Measurements from ENCODE around the gene CLIC1.

CLIC1 gene

GRCh38 chr6:31765910-31766794 is 29.8 kb upstream of the CLIC1 start:
- FAIRE-seq (no peak), DNase-seq (ENCODE audit: insufficient read length) (no peak)
- no peak for TF ChIP-seq POLR2A (IDR thresholded peaks at IDR 0.05; ENCODE audit: low read depth, low read length)
- TF ChIP-seq POLR2AphosphoS5 (IDR thresholded peaks at IDR 0.05; ENCODE audit: low read depth, low read length): no peak
- no peak for TF ChIP-seq TAF1 (IDR thresholded peaks at IDR 0.05; ENCODE audit: borderline replicate concordance, low read depth, low read length)

- TF ChIP-seq POLR2AphosphoS5 (IDR thresholded peaks at IDR 0.05; ENCODE audit: low read depth, low read length): no peak
- no peak for TF ChIP-seq TAF1 (IDR thresholded peaks at IDR 0.05; ENCODE audit: borderline replicate concordance, low read depth, low read length)
- no peak for TF ChIP-seq POLR2A (IDR thresholded peaks at IDR 0.05; ENCODE audit: low read depth, low read length)
- DNase-seq (ENCODE audit: insufficient read length) (no peak), FAIRE-seq (no peak)
Measured at GRCh38 chr6:31765559-31765909, 29.2 kb upstream of the CLIC1 start.

GRCh38 chr6:31764198-31764597 is 27.9 kb upstream of the CLIC1 start:
- FAIRE-seq (no peak), DNase-seq (ENCODE audit: insufficient read length) (no peak)
- TF ChIP-seq POLR2A (IDR thresholded peaks at IDR 0.05; ENCODE audit: low read depth, low read length): no peak
- TF ChIP-seq TAF1 (IDR thresholded peaks at IDR 0.05; ENCODE audit: borderline replicate concordance, low read depth, low read length): no peak
- no peak for TF ChIP-seq POLR2AphosphoS5 (IDR thresholded peaks at IDR 0.05; ENCODE audit: low read depth, low read length)

- TF ChIP-seq POLR2AphosphoS5 (IDR thresholded peaks at IDR 0.05; ENCODE audit: low read depth, low read length): no peak
- no peak for TF ChIP-seq POLR2A (IDR thresholded peaks at IDR 0.05; ENCODE audit: low read depth, low read length)
- no peak for TF ChIP-seq TAF1 (IDR thresholded peaks at IDR 0.05; ENCODE audit: borderline replicate concordance, low read depth, low read length)
- DNase-seq (ENCODE audit: insufficient read length) (no peak), FAIRE-seq (no peak)
Measured at GRCh38 chr6:31763619-31763940, 27.2 kb upstream of the CLIC1 start.

GRCh38 chr6:31762878-31763618 is 26.7 kb upstream of the CLIC1 start:
- DNase-seq (ENCODE audit: insufficient read length): no peak
- no peak for FAIRE-seq

GRCh38 chr6:31762356-31762755 is 26.0 kb upstream of the CLIC1 start, which contains the start of gene SAPCD1:
TSS of gene SAPCD1 (plus strand) at chr6:31762656. CDS start at chr6:31763055, 399 bp downstream.
- no peak for FAIRE-seq
- TF ChIP-seq POLR2AphosphoS5 (IDR thresholded peaks at IDR 0.05; ENCODE audit: low read depth, low read length) (no peak), POLR2A (IDR thresholded peaks at IDR 0.05; ENCODE audit: low read depth, low read length) (no peak), TAF1 (IDR thresholded peaks at IDR 0.05; ENCODE audit: borderline replicate concordance, low read depth, low read length) (no peak)
- DNase-seq (ENCODE audit: insufficient read length): no peak

More at GRCh38 chr6:31762878-31763618, 26.7 kb upstream of the CLIC1 start:
- TF ChIP-seq TAF1 (IDR thresholded peaks at IDR 0.05; ENCODE audit: borderline replicate concordance, low read depth, low read length): no peak
- TF ChIP-seq POLR2A (IDR thresholded peaks at IDR 0.05; ENCODE audit: low read depth, low read length): no peak
- no peak for TF ChIP-seq POLR2AphosphoS5 (IDR thresholded peaks at IDR 0.05; ENCODE audit: low read depth, low read length)

- DNase-seq (ENCODE audit: insufficient read length) (no peak), FAIRE-seq (no peak)
- TF ChIP-seq POLR2AphosphoS5 (IDR thresholded peaks at IDR 0.05; ENCODE audit: low read depth, low read length): no peak
- no peak for TF ChIP-seq TAF1 (IDR thresholded peaks at IDR 0.05; ENCODE audit: borderline replicate concordance, low read depth, low read length)
- TF ChIP-seq POLR2A (IDR thresholded peaks at IDR 0.05; ENCODE audit: low read depth, low read length): no peak
Measured at GRCh38 chr6:31761343-31761742, 25.0 kb upstream of the CLIC1 start.

GRCh38 chr6:31760790-31761189 is 24.5 kb upstream of the CLIC1 start:
- FAIRE-seq: no peak
- TF ChIP-seq POLR2A (IDR thresholded peaks at IDR 0.05; ENCODE audit: low read depth, low read length) (no peak), TAF1 (IDR thresholded peaks at IDR 0.05; ENCODE audit: borderline replicate concordance, low read depth, low read length) (no peak), POLR2AphosphoS5 (IDR thresholded peaks at IDR 0.05; ENCODE audit: low read depth, low read length) (no peak)
- no peak for DNase-seq (ENCODE audit: insufficient read length)

- DNase-seq (ENCODE audit: insufficient read length) (no peak), FAIRE-seq (no peak)
- TF ChIP-seq POLR2A (IDR thresholded peaks at IDR 0.05; ENCODE audit: low read depth, low read length) (no peak), POLR2AphosphoS5 (IDR thresholded peaks at IDR 0.05; ENCODE audit: low read depth, low read length) (no peak), TAF1 (IDR thresholded peaks at IDR 0.05; ENCODE audit: borderline replicate concordance, low read depth, low read length) (no peak)
Measured at GRCh38 chr6:31758281-31758680, 22.0 kb upstream of the CLIC1 start.

GRCh38 chr6:31752739-31753319 is 16.5 kb upstream of the CLIC1 start:
- no peak for FAIRE-seq
- no peak for TF ChIP-seq POLR2A (IDR thresholded peaks at IDR 0.05; ENCODE audit: low read depth, low read length)
- TF ChIP-seq TAF1 (IDR thresholded peaks at IDR 0.05; ENCODE audit: borderline replicate concordance, low read depth, low read length): no peak
- no peak for TF ChIP-seq POLR2AphosphoS5 (IDR thresholded peaks at IDR 0.05; ENCODE audit: low read depth, low read length)
- no peak for DNase-seq (ENCODE audit: insufficient read length)

GRCh38 chr6:31750411-31751022 is 14.2 kb upstream of the CLIC1 start:
- FAIRE-seq (no peak), DNase-seq (ENCODE audit: insufficient read length) (no peak)
- TF ChIP-seq POLR2AphosphoS5 (IDR thresholded peaks at IDR 0.05; ENCODE audit: low read depth, low read length) (no peak), POLR2A (IDR thresholded peaks at IDR 0.05; ENCODE audit: low read depth, low read length) (no peak), TAF1 (IDR thresholded peaks at IDR 0.05; ENCODE audit: borderline replicate concordance, low read depth, low read length) (no peak)
